Sigmoid colon (tissue), 7 donors: ENCODE results near the gene GABBR1. TPM values are rescaled to one million over a fixed set of nuclear protein-coding genes. Genes with fewer than 3 reads are reported as not detected.

Experiments used
- DNase-seq: peaks from one replicate; pipeline ENCODE4 v3.0.0-alpha.2; 2019
- H3K27ac ChIP-seq, 4 donors: fragments of 200-600 bp; sonication (generic); one replicate each; pipeline ENCODE4 v1.5.1; 2016 to 2019; ENCODE audit warnings: mild to moderate bottlenecking in 1 of 4
- H3K27me3 ChIP-seq, 3 donors: fragments of 200-600 bp; sonication (generic); one replicate each; pipeline ENCODE4 v1.5.1; 2019; ENCODE audit warnings: mild to moderate bottlenecking in 1 of 3
- H3K36me3 ChIP-seq, 4 donors: fragments of 200-600 bp; sonication (generic); one replicate each; pipeline ENCODE4 v1.5.1; 2016 to 2019
- H3K4me1 ChIP-seq, 4 donors: fragments of 200-600 bp; sonication (generic); one replicate each; pipeline ENCODE4 v1.5.1; 2017 to 2019
- H3K4me3 ChIP-seq, 4 donors: fragments of 200-600 bp; sonication (generic); one replicate each; pipeline ENCODE4 v1.5.1; 2017 to 2019; ENCODE audit warnings: mild to moderate bottlenecking in 2 of 4, moderate library complexity in 1 of 4
- H3K9me3 ChIP-seq, 4 donors: fragments of 200-600 bp in 3 of 4; sonication (generic) in 3 of 4; one replicate each; pipeline versions ENCODE4 v1.5.1 to v1.6.1; 2013 to 2019
- EP300 ChIP-seq, 4 donors: sonication (generic); formaldehyde crosslinking; IDR thresholded peaks; one replicate each; pipeline ENCODE4 v1.6.1; 2017; ENCODE audit warnings: antibody characterized with exemption in 4 of 4
- POLR2A ChIP-seq, 2 donors: fragments of 450-650 bp; IDR thresholded peaks; one replicate each; pipeline ENCODE4 v1.6.1; 2016; ENCODE audit warnings: antibody characterized with exemption in 2 of 2, mild to moderate bottlenecking in 2 of 2, moderate library complexity in 2 of 2
- POLR2AphosphoS5 ChIP-seq, 4 donors: sonication (generic); formaldehyde crosslinking; IDR thresholded peaks; one replicate each; pipeline ENCODE4 v1.6.1; 2017; ENCODE audit warnings: antibody characterized with exemption in 4 of 4
- WGBS, 2 donors: extraction: QIAGEN DNeasy Blood & Tissue Kit; methylation state at CpG; one replicate each; pipeline ENCODE4 v1.1.7; 2013; 5-methylcytosine and 5-hydroxymethylcytosine counted together
- intact Hi-C: fragments of 100-400 bp; cut with DNase I; formaldehyde crosslinking; loops from one replicate; pipeline ENCODE4 v1.15.1; 2023
- polyA plus RNA-seq, 3 donors: library from polyadenylated mRNA; stranded (reverse); fragments of 200-250 nt; gene quantifications; one replicate each; pipeline ENCODE4 v1.2.3, GENCODE V29; 2013
- total RNA-seq, 4 donors: library from RNA; depleted of rRNA; stranded (reverse); fragments of >200 nt; gene quantifications; one replicate each; pipeline ENCODE4 v1.1.0, GENCODE V29; 2016
- TF ChIP-seq, protein P1 (sequence below), 4 experiments: fragments of 450-650 bp in 3 of 4; fragments of 200-600 bp in 1 of 4; IDR thresholded peaks; one replicate each; pipeline ENCODE4 v1.5.1; 2016 to 2019; ENCODE audit warnings: antibody characterized with exemption in 4 of 4, mild to moderate bottlenecking in 3 of 4, moderate library complexity in 2 of 4
- donor health status: healthy with polysubstance abuse.
- donor health status: Bipolar disorder and iron deficiency.
- donor health status: healthy.

The GABBR1 gene
- total and polyA plus RNA-seq, 7 donors, result 0.92 to 73.9 (median 26.5) TPM

DNA sequence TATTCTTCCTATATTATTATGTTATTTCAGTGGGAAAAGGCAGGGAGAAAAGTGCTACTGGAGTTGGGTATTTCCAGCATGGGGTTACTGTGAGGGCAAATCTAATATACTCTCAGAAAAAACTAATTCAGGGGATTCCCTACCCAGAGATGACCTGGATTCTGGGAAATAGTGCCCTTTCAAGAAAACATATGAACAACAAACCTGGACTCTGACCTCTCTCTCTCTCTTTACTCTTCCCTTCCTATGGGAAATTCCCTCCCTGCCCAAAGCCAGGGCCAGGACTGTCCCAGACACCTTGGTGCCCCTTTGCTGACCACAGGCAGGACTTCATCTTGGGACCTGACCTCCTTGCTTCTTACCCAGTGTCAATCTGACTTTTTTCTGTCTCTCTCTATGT lies 71.9 kb downstream of the GABBR1 start:
- DNase-seq, result no peak
- Histone ChIP-seq H3K4me3 (no peak overlapping the region), H3K27me3 (peaks cover 0 to 15% (median 5%) of the 10 kb centered on the region in 3 donors), H3K4me1 (no peaks in the 10 kb centered on the region), H3K9me3 (no peaks in the 10 kb centered on the region), H3K27ac (no peak overlapping the region), H3K36me3 (no peaks in the 10 kb centered on the region)
- TF ChIP-seq, protein P1, sequence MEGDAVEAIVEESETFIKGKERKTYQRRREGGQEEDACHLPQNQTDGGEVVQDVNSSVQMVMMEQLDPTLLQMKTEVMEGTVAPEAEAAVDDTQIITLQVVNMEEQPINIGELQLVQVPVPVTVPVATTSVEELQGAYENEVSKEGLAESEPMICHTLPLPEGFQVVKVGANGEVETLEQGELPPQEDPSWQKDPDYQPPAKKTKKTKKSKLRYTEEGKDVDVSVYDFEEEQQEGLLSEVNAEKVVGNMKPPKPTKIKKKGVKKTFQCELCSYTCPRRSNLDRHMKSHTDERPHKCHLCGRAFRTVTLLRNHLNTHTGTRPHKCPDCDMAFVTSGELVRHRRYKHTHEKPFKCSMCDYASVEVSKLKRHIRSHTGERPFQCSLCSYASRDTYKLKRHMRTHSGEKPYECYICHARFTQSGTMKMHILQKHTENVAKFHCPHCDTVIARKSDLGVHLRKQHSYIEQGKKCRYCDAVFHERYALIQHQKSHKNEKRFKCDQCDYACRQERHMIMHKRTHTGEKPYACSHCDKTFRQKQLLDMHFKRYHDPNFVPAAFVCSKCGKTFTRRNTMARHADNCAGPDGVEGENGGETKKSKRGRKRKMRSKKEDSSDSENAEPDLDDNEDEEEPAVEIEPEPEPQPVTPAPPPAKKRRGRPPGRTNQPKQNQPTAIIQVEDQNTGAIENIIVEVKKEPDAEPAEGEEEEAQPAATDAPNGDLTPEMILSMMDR (IDR thresholded peaks at IDR 0.05), result no peak
- no peak for TF ChIP-seq POLR2AphosphoS5 (IDR thresholded peaks at IDR 0.05)
- no peak for TF ChIP-seq EP300 (IDR thresholded peaks at IDR 0.05)
- TF ChIP-seq POLR2A (IDR thresholded peaks at IDR 0.05), result no peak
- intact Hi-C loops, result no loop called here

DNA sequence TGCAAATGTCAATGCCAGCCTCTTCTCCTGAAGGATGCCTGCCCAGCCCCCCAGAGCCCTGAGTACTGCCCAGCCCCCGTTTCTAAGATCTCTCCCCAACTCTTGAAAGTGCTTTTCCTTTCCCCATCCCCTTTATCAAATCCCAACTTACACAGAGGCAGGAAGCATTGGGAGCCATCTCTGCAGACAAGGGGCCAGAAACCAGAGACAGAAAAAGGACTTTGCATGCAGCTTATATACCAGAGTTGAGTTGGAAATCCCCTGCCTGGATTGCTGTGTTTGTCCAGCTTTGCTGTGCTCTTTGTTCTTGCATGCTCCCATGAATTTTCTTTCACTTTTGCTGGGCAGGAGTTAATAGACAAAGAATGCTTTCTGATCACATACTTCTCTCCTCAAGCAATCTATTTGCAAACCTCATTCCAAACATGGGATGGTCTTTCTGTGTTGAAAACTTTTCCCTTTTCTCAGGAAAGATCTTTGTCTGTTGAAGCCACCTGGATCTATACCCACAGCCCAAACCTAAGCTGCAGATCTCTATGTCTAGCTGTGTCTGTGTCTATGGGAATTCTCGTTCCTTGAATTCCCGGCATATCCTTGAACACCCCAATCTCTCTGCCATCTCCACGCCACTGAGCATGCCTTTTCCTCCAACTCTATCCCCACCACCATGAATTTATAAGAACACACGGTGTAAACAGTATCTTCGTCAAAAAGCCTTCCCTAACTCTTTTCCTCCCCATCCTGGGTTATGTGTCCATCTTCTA lies 73.3 kb downstream of the GABBR1 start, which contains the start of gene UBD:
Gene UBD, minus strand, starts transcription at position 209 of the 764 bp plus-strand sequence. Its CDS starts 31 bp downstream, at position 178.
- no peak for DNase-seq
- Histone ChIP-seq H3K27ac (no peak within 1 kb of the TSS), H3K4me3 (no peak within 1 kb of the TSS), H3K9me3 (no peaks in the 10 kb centered on the region), H3K4me1 (no peaks in the 10 kb centered on the region), H3K27me3 (peaks cover 4 to 29% (median 5%) of the 10 kb centered on the region in 3 donors), H3K36me3 (no peaks in the 10 kb centered on the region)
- TF ChIP-seq EP300 (IDR thresholded peaks at IDR 0.05), result no peak
- TF ChIP-seq, protein P1 (IDR thresholded peaks at IDR 0.05), result no peak
- no peak for TF ChIP-seq POLR2A (IDR thresholded peaks at IDR 0.05)
- no peak for TF ChIP-seq POLR2AphosphoS5 (IDR thresholded peaks at IDR 0.05)
- intact Hi-C loops, result no loop called here
- 61 to 78% methylated on average over 6 of the region's 6 CpGs for WGBS, 2 donors

DNA sequence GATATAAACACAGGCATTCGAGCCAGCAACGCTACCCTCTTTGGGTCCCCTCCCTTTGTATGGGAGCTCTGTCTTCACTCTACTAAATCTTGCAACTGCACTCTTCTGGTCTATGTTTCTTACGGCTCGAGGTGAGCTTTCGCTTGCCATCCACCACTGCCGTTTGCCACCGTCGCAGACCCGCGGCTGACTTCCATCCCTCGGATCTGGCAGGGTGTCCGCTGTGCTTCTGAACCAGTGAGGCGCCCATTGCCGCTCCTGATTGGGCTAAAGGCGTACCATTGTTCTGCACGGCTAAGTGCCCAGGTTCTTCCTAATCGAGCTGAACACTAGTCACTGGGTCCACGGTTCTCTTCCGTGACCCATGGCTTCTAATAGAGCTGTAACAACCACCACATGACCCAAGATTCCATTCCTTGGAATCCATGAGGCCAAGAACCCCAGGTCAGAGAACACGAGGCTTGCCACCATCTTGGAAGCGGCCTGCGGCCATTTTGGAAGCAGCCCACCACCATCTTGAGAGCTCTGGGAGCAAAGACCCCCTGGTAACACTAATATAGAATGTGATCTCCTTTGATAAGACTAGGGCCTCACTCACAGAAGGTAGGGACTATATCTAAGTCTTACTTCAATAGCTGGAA lies 74.4 kb downstream of the GABBR1 start:
- Histone ChIP-seq H3K4me3 (no peak overlapping the region), H3K36me3 (no peaks in the 10 kb centered on the region), H3K4me1 (peaks cover 0 to 6% (median 6%) of the 10 kb centered on the region in 4 donors), H3K27ac (no peak overlapping the region), H3K9me3 (no peaks in the 10 kb centered on the region), H3K27me3 (peaks cover 9 to 40% (median 15%) of the 10 kb centered on the region in 3 donors)
- 88 to 96% methylated on average over 22 of the region's 22 CpGs for WGBS, 2 donors
- no peak for DNase-seq
- no peak for TF ChIP-seq POLR2AphosphoS5 (IDR thresholded peaks at IDR 0.05)
- TF ChIP-seq, protein P1 (IDR thresholded peaks at IDR 0.05), result no peak
- TF ChIP-seq POLR2A (IDR thresholded peaks at IDR 0.05), result no peak
- no peak for TF ChIP-seq EP300 (IDR thresholded peaks at IDR 0.05)
- intact Hi-C loops, result no loop called here

DNA sequence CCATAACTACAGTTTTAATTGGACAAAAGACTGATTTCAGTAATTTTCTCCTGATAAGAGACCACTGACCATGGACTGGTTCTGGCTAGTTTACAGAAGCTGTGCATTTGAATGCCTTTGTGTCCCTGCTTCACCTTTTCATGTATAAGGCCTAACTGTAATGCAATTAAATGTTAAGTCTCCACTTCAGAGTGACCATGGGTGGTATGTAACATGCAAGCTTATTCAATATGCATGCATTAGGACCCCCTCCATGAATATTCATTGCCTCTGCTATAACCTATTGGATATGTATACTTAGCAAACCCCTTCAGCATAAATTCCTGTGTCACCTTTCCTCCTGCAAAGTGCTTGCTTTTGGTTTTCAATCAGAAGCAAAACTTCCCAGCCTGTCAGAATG lies 75.7 kb downstream of the GABBR1 start:
- Histone ChIP-seq H3K9me3 (no peaks in the 10 kb centered on the region), H3K27ac (no peak overlapping the region), H3K4me1 (peaks cover 0 to 16% (median 16%) of the 10 kb centered on the region in 4 donors), H3K36me3 (no peaks in the 10 kb centered on the region), H3K4me3 (no peak overlapping the region), H3K27me3 (peaks cover 9 to 43% (median 17%) of the 10 kb centered on the region in 3 donors)
- TF ChIP-seq EP300 (IDR thresholded peaks at IDR 0.05) (no peak), POLR2A (IDR thresholded peaks at IDR 0.05) (no peak)
- intact Hi-C loops, result no loop called here
- no peak for DNase-seq

DNA sequence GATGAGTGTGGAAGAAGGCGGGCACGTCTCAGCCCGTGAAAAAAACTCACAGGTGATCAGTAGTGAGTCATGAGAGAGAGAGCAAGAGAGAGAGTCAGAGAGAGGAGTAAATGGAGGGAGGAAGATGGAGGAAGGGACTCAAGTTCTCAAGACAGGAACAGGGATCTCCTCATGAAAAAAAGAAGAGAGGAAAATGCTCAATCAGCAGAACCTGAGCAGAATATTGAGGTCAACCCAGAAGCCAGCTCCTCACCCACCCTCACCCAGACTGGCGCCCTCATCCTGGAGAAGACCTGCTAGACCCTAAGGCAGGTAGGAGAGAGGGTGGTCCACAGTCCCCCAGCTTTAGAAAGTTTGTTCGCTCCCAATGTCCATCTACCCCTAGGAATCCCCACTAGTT lies 78.2 kb downstream of the GABBR1 start:
- 81% methylated on average over 5 of the region's 5 CpGs for WGBS, 2 donors
- Histone ChIP-seq H3K36me3 (no peaks in the 10 kb centered on the region), H3K4me3 (no peak overlapping the region), H3K27ac (no peak overlapping the region), H3K9me3 (no peaks in the 10 kb centered on the region), H3K27me3 (peaks cover 9 to 43% (median 17%) of the 10 kb centered on the region in 3 donors), H3K4me1 (peaks cover 0 to 16% (median 16%) of the 10 kb centered on the region in 4 donors)
- no peak for DNase-seq
- TF ChIP-seq, protein P1 (IDR thresholded peaks at IDR 0.05), result no peak
- no peak for TF ChIP-seq POLR2A (IDR thresholded peaks at IDR 0.05)
- no peak for TF ChIP-seq POLR2AphosphoS5 (IDR thresholded peaks at IDR 0.05)
- TF ChIP-seq EP300 (IDR thresholded peaks at IDR 0.05), result no peak
- intact Hi-C loops, result no loop called here
